Colonic mucosa (tissue), 4 donors: ENCODE measurements around the gene MAJIN. TPM values are rescaled to one million over a fixed set of nuclear protein-coding genes. Genes with fewer than 3 reads are reported as not detected.

ENCODE experiments used
- DNase-seq: peaks from one replicate; pipeline ENCODE4 v3.0.0-alpha.2; 2020
- H3K27ac ChIP-seq: fragments of 200-600 bp; one replicate; pipeline ENCODE4 v1.8.0; 2021
- H3K27me3 ChIP-seq: fragments of 200-600 bp; one replicate; pipeline ENCODE4 v1.8.0; 2021
- H3K36me3 ChIP-seq: fragments of 200-600 bp; one replicate; pipeline ENCODE4 v1.8.0; 2021
- H3K4me1 ChIP-seq: fragments of 200-600 bp; one replicate; pipeline ENCODE4 v1.8.0; 2021; ENCODE audit warnings: mild to moderate bottlenecking
- H3K4me3 ChIP-seq: fragments of 200-600 bp; one replicate; pipeline ENCODE4 v1.8.0; 2021
- H3K9ac ChIP-seq, 2 donors: one replicate each; pipeline ENCODE4 v1.7.0; 2013; ENCODE audit warnings: control low read depth in 2 of 2, low read depth in 2 of 2, low read length in 2 of 2
- H3K9me3 ChIP-seq: fragments of 200-600 bp; one replicate; pipeline ENCODE4 v1.8.0; 2021
- intact Hi-C: fragments of 100-400 bp; cut with DNase I; formaldehyde crosslinking; loops from one replicate; pipeline ENCODE4 v1.14.1; 2022
- total RNA-seq, 2 donors: library from RNA; stranded (reverse); fragmentation: NEBNext Ultra II Directional in 1 of 2; extraction: Animal tissue kit (Norgen Biotek cat#: 25700) in 1 of 2; gene quantifications; one replicate each; pipeline ENCODE4 v1.2.1, GENCODE V29; 2021
- TF ChIP-seq, protein P1 (sequence below): fragments of 200-600 bp; IDR thresholded peaks from one replicate; pipeline ENCODE4 v1.8.0; 2022; ENCODE audit warnings: antibody characterized with exemption, mild to moderate bottlenecking
- donor health status: healthy.
- donor health status: DM: no; HTN: no; CAD: no.
- donor health status: DM: no; HTN: no; CAD: no.

The MAJIN gene
- total RNA-seq, 2 donors from 2014 or later: not detected

DNA sequence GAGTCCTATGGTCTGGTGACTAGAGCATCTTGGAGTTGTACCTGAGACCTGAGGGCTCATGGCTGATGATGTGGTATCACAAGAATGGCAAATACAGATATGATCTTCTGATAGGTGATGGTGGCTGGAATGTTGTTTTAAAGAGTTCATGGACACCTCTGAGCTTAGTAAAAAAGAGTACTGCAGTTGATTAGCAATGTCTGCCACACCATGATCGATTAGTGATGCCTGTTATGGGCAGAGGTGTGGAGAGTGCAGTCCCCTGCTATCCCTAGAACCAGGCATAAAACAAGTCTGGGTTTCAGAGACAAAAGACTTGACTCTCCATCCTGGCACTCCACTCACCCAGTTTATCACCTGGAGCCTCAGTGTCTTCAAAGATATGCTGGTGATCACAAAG lies 26.2 kb upstream of the MAJIN start:
- no peaks in the 10 kb centered on the region for H3K9me3 ChIP-seq
- DNase-seq: peak; percentile 43
- H3K27ac ChIP-seq: peak overlapping the region; percentile 91
- intact Hi-C loops: loop anchor here (5.0 kb wide), 1 partner anchor 151 kb away; no protein-coding TSS in a partner anchor
- no peak overlapping the region for H3K4me3 ChIP-seq
- TF ChIP-seq, protein P1, sequence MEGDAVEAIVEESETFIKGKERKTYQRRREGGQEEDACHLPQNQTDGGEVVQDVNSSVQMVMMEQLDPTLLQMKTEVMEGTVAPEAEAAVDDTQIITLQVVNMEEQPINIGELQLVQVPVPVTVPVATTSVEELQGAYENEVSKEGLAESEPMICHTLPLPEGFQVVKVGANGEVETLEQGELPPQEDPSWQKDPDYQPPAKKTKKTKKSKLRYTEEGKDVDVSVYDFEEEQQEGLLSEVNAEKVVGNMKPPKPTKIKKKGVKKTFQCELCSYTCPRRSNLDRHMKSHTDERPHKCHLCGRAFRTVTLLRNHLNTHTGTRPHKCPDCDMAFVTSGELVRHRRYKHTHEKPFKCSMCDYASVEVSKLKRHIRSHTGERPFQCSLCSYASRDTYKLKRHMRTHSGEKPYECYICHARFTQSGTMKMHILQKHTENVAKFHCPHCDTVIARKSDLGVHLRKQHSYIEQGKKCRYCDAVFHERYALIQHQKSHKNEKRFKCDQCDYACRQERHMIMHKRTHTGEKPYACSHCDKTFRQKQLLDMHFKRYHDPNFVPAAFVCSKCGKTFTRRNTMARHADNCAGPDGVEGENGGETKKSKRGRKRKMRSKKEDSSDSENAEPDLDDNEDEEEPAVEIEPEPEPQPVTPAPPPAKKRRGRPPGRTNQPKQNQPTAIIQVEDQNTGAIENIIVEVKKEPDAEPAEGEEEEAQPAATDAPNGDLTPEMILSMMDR: no peak
- H3K27me3 ChIP-seq: no peaks in the 10 kb centered on the region
- H3K4me1 ChIP-seq: peaks cover 14% of the 10 kb centered on the region
- H3K36me3 ChIP-seq: no peaks in the 10 kb centered on the region
- peak overlapping the region in 1 of 2 donors; percentile 88 for H3K9ac ChIP-seq

DNA sequence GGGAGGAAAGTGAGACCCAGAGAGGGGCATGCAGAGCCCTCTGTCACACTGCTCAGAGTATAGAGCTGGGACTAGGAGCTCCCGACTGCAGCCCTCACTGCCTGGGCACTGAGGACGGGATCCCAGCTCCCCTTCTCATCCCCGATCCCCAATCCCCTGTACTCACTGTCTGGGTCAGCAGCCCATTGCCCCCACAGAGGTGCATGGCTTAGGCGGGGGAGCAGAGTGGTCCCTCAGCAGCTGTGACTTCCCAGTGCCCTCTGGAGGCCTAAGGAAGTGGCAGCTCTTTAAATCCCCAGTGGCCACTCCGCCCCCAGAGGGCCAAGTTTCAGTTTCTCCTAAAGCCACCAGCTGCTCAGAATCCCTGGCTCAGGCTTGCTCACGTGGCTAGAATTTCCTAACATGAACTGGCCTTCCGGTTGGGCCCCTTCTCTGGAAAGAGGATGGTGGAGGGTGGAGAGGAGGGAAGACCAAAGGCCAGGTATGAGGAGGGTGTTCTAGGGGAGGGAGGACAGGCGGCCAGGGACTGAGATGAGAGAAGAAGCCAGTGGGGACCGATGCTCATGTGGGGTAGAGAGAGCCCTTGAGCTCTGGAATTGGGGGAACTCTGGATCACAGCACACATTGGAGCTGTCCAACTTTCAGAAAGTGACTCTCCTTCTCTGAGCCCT lies 24.9 kb upstream of the MAJIN start, which contains the start of gene BATF2:
Gene BATF2 (minus strand): TSS at position 262 of the 671 bp plus-strand sequence. CDS start 57 bp downstream, at position 205.
- intact Hi-C loops: loop anchor here (5.0 kb wide), 1 partner anchor 150 kb away; no protein-coding TSS in a partner anchor
- H3K4me1 ChIP-seq: peaks cover 14% of the 10 kb centered on the region
- no peaks in the 10 kb centered on the region for H3K36me3 ChIP-seq
- DNase-seq: peak; percentile 91
- peak within 1 kb of the TSS; percentile 91 for H3K27ac ChIP-seq
- no peaks in the 10 kb centered on the region for H3K9me3 ChIP-seq
- H3K27me3 ChIP-seq: no peaks in the 10 kb centered on the region
- peak within 1 kb of the TSS; percentile 90 to 95 for H3K9ac ChIP-seq
- H3K4me3 ChIP-seq: peak within 1 kb of the TSS; percentile 49
- TF ChIP-seq, protein P1: peak; percentile 44

DNA sequence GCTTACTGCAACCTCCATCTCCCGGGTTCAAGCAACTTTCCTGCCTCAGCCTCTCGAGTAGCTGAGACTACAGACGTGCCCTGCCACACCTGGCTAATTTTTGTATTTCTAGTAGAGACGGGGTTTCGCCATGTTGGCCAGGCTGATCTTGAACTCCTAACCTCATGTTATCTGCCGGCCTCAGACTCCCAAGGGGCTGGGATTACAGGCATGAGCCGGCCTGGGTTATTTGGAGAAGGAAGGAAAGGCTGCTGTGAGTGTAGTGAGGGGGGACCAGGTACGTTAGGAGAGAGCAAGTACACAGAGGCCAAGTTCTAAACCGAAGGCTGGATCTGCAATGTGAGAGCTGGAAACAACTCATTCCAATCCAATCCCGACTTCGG lies 24.4 kb upstream of the MAJIN start:
- intact Hi-C loops: loop anchor here (5.0 kb wide), 1 partner anchor 149 kb away; no protein-coding TSS in a partner anchor
- Histone ChIP-seq H3K9ac (peak overlapping the region; percentile 90 to 95), H3K27ac (peak overlapping the region; percentile 91), H3K27me3 (no peaks in the 10 kb centered on the region), H3K4me1 (peaks cover 14% of the 10 kb centered on the region), H3K36me3 (no peaks in the 10 kb centered on the region), H3K9me3 (no peaks in the 10 kb centered on the region), H3K4me3 (peak overlapping the region; percentile 49)
- TF ChIP-seq, protein P1: no peak
- DNase-seq: no peak

DNA sequence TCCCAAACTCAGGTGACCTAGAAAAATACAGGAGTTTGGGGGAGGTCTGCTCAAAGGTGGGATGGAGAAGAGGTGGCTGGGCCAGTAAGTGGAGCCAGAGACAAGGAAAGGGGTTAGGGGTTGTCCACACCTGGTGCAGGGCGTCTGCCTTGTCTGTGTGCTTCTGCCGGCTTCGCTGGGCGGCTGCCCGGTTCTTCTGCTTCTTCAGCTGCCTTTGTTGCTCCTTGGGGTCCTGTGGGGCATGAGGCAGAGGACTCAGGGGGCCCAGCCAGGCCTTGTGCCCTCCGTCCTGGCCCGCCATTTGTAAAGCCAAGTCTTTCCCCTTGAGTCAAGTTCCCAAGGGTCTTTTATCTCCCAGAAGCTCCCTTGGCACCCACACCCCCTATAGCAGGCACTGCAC lies 22.4 kb upstream of the MAJIN start:
- DNase-seq: no peak
- no peak overlapping the region for H3K4me3 ChIP-seq
- H3K27ac ChIP-seq: no peak overlapping the region
- H3K9ac ChIP-seq: no peak overlapping the region
- no peaks in the 10 kb centered on the region for H3K36me3 ChIP-seq
- H3K9me3 ChIP-seq: no peaks in the 10 kb centered on the region
- TF ChIP-seq, protein P1: no peak
- peaks cover 14% of the 10 kb centered on the region for H3K4me1 ChIP-seq
- H3K27me3 ChIP-seq: no peaks in the 10 kb centered on the region
- intact Hi-C loops: no loop called here

DNA sequence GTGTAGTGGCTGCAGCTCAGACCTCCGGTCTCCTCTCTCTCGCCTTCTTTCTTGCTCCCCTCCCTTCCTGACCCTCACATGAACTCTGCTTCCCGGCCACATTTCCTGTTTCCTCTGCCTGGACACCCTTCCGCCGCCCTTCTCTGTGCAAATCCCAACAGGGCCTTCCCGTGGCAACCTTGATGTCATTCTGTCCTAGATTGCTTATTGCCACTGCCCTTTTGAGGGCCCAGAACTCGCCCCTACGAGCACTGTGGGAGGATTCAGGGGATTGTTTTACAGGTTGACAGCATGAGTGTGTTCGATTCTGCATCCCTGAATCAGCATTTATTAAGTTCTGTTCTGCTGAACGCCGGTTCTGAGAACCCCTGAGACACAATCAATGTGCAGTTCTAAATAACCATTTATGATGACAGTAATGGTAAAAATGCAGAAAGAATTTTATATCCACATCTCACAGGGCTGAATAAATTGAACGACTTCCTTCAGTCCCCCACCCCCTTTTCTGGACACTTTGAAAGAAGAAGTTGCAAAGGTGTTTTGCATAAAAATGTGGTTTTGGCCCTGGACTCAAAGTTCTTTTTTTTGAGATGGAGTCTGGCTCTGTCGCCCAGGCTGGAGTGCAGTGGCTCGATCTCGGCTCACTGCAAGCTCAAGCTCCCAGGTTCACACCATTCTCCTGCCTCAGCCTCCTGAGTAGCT lies 18.5 kb upstream of the MAJIN start:
- Histone ChIP-seq H3K27me3 (no peaks in the 10 kb centered on the region), H3K27ac (no peak overlapping the region), H3K9me3 (no peaks in the 10 kb centered on the region), H3K36me3 (no peaks in the 10 kb centered on the region), H3K9ac (peak overlapping the region in 1 of 2 donors; percentile 40), H3K4me1 (peaks cover 3% of the 10 kb centered on the region), H3K4me3 (no peak overlapping the region)
- intact Hi-C loops: no loop called here
- DNase-seq: no peak
- TF ChIP-seq, protein P1: no peak
